ENCODE data around the gene CWC27.
"Not testable (repeated sequence)": the region's sequence is repeated elsewhere in the genome, so short reads cannot be mapped to it uniquely, and the experiment has no call there.

The CWC27 gene

GRCh38 chr5:64790210-64790609 lies 21.5 kb downstream of the CWC27 start:
- no peak for DNase-seq

DNA sequence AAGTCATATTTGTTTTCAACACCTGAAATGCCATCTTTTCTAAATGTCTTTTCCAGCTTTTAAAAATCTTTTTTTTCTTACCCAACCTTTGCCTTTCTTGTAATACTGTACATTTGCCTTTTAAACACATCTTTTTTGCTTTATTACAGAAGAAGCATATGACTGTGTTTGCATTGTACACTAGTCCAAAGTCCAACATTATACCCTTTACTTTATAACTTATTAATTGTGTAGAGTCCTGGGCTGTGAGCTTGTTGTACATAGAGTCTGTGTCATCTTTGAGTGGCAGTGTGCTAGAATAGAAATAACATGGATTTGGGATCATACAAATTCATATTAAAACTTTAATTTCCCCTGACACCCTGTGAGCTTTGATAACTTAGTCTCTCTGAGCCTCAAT lies 23.7 kb downstream of the CWC27 start:
- no peak for DNase-seq

DNA sequence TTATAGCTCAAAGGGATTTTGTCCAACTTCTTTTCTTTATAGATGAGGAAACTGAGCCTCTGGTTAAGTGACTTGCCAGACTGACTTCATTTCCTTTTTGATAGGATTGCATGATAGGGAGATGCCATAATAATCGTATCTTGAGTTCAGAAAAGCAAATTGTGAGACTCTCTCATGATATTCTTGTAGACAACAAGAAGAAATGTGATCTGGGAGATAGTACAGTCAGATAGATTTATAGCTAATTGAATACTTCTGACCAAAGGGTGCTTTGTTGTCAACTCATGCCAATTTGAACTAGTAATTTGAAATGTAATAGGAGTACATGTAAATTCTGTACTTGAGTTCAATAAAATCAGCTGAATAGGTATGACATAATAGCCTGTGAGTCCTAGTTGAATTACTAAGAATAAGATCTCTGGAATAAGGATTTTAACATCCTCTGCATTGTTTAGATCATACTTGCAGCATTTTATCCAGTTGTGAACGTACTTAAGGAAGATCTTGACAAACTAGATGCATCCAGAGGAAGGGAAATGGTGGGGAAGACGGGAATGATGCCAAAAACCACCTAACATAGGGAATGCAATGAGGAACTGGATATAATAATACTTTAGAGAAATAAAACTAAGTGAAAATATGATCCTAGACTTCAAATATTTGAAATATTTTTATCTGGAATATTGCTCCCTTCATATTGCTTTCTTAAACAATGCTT lies 25.5 kb downstream of the CWC27 start:
- no peak for DNase-seq

- no peak for DNase-seq
Observed at GRCh38 chr5:64796301-64796700, 27.6 kb downstream of the CWC27 start.

- no peak for DNase-seq
Observed at GRCh38 chr5:64800926-64801325, 32.2 kb downstream of the CWC27 start.

- no peak for DNase-seq
Observed at GRCh38 chr5:64806537-64806936, 37.8 kb downstream of the CWC27 start.

- no peak for DNase-seq
Observed at GRCh38 chr5:64807520-64807919, 38.8 kb downstream of the CWC27 start.

DNA sequence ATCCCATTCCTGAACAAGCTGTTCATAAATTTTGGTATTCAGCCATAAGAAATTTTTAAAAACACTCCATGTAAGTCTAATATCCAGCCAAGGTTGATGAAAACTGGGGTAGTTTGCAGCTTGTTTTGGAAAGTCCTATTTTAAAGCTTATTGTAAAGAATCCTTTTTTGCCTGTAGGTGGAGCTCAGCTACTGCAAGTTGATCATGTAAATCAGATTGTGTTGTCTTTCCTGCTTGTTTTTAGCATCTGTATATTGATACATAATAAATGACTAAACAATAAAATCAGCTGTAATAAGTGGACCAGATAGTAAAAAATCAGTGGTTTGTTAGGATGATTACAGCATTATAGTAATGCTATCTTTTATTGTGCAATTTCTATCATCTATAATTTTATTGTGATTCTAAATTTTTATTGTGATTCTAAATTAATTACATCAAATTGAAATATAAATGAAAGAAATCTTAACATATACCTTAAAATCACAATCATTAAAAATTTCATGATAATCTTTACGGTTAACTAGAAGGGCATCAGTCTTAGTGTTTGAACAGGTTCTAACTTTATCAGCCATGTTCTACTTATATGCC lies 42.4 kb downstream of the CWC27 start:
- peak; percentile 4 for DNase-seq

DNA sequence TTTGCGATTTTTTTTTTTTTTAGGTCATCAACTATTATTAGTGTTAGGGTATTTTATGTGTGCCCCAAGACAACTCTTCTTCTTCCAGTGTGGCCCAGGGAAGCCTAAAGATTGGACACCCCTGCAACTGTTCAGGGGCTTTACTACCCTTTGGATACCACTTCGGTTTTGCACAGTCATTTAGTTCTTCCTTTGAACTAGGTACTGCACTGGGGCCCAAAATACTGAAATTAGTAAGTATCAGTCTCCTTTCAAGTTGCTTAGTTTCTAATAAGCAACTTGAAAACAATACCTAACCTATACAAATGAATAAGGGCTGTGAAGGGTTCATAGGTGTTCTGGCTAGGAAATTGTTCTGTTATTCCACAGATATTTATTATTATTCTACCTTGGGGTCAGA lies 45.3 kb downstream of the CWC27 start:
- no peak for DNase-seq

DNA sequence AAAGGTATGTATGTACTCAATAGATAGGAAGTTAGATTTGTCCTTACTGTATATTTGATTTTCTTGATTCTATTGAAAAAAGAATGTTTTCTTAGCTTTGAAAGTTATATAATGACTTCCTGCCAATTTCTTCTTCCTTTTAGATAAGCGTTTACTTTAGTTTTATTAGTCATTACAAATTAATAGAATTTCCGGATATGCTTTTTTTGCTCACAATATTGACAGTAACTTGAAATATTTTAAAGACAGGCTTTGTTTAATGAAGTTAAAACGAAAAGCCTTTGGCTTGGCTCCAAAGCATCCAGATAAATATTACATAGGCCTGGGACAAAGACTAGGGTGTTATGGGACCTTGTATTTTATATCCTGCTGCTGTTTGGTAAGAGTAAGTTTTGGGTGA lies 49.5 kb downstream of the CWC27 start:
- no peak for DNase-seq

- DNase-seq, result not testable (repeated sequence)
Observed at GRCh38 chr5:64819345-64819744, 50.6 kb downstream of the CWC27 start.

GRCh38 chr5:64822320-64822719 lies 53.6 kb downstream of the CWC27 start:
- DNase-seq, result no peak

- DNase-seq, result no peak
Observed at GRCh38 chr5:64826541-64826940, 57.8 kb downstream of the CWC27 start.

- no peak for DNase-seq
Observed at GRCh38 chr5:64827703-64828102, 59.0 kb downstream of the CWC27 start.

- DNase-seq, result not testable (repeated sequence)
Observed at GRCh38 chr5:64830650-64831049, 61.9 kb downstream of the CWC27 start.

- no peak for DNase-seq
Observed at GRCh38 chr5:64831996-64832395, 63.3 kb downstream of the CWC27 start.

GRCh38 chr5:64834037-64834436 lies 65.3 kb downstream of the CWC27 start:
- DNase-seq, result no peak

DNA sequence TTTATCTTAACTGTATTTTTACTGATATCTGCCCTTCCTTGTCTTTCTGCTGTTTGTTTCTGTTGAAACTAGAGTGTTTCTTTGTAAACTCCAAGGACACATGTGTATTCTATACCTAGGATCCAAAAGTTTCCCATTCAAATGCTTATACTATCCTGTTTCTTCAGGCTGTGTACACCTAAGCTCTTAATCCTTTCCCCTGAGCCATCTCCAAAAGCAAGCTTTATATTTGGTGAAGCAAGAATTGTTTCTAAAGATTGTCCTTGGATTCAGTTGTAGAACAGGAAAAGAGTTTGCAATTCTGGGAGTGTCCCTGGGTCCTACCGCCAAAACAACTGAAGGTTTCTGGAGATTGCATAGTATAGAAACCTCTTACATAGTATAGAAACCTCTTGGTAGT lies 65.9 kb downstream of the CWC27 start:
- DNase-seq, result no peak

DNA sequence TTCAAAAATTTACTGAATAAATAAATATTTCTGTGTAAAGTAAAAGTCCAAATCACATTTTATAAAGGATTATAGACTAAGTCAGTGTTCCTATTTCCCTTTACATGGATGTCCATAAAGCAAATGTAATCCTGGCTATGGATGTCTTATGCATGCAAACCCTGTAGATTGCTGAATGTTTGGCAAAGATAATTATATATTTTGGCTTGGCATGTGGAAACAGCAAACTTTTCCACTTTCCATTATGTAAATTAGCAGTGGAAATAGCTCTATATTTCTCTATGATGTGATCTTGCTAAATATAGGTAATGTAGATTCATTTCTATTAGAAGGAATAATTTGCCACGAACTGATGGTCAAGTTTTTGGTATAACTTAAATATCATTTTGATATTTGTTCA lies 66.5 kb downstream of the CWC27 start:
- DNase-seq, result no peak

DNA sequence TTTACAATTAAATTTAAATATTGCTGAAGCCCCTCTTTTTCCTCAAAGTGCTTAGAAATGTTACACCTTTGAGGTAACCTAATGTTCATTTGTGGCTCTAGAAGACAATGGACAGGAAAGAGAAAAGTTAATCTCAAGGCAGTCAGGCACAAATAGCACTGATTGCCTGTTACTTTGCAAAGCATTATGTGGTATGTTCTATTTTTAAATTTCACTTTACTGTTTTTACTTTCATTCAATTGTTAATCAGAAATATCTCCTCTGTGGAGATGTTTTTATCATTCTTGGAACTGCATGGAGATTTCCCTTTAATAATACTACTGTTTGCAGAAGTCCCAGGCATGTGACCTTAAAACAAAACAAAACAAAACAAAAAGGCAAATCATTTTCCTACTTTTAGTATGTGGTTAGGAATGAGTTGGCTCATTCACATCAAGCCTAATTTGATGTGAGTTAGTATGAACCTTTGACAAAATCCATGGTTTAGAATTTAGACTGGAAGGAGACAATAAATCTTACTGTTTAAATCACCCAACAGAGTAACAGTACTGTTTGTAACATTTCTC lies 67.5 kb downstream of the CWC27 start:
- no peak for DNase-seq

- DNase-seq, result no peak
Observed at GRCh38 chr5:64836786-64837185, 68.1 kb downstream of the CWC27 start.

- no peak for DNase-seq
Observed at GRCh38 chr5:64838376-64838775, 69.6 kb downstream of the CWC27 start.

DNA sequence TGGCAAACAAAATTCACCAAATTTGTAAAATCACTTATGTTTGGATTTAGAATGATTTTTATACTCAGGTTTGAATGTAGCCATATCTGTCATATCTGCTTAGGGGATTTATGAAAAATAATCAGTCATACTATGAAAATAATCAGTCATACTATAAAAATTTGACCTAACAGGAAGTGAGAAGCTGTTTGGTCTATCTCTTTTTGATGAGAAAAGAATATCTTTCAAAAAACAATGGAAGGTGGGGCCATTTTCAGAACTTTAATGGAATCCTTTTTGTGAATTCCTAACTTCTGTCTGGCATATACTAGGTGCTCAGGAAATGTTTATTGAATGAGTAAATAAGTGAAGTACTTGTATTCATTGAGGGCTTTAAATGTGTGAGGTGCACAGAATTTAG lies 70.1 kb downstream of the CWC27 start:
- no peak for DNase-seq

DNA sequence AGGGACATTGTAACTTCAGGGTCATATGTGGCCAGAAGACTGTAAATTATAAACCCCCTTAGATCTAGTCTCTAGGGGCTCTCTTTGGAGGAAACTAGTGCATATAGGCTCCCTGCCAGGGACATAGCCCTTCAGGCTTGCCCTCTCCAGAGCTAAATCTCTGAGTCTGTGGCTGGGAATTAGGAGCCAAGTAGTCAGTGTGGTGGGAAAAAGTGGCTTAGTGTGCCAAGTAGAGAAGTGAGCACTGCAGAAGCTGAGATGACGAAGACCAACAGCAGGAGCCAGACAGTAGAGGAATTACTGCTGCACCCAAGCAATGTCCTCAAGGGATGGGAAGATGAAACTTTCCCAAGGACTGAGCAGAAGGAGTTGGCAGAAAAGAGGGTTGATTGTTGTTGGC lies 71.2 kb downstream of the CWC27 start:
- no peak for DNase-seq

GRCh38 chr5:64840958-64841357 lies 72.2 kb downstream of the CWC27 start:
- no peak for DNase-seq

All from NCI-H1694 (cell line).